ENCODE measurements around the gene ZSCAN31.

DNA sequence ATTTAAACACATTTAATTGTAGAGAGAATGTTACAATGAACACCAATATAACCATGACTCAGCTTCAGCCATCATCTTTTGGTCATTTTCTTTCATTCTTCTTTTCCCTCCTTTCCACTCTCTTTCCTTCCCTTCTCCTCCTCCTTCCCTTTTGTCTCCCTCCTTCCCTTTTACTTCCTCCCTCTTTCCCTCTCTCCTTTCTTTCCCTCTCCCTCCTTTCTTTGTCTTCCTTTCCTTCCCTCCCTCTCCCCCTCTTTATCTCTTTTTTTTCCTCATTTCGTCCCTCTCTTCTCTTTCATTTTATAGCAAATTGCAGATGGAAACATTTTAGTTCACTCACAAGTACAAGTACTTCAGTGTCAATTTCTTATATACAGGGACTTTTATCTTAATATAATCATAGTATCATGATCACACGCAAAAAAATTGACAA, 15.6 kb upstream of the ZSCAN31 start:
- TF ChIP-seq, protein P1, sequence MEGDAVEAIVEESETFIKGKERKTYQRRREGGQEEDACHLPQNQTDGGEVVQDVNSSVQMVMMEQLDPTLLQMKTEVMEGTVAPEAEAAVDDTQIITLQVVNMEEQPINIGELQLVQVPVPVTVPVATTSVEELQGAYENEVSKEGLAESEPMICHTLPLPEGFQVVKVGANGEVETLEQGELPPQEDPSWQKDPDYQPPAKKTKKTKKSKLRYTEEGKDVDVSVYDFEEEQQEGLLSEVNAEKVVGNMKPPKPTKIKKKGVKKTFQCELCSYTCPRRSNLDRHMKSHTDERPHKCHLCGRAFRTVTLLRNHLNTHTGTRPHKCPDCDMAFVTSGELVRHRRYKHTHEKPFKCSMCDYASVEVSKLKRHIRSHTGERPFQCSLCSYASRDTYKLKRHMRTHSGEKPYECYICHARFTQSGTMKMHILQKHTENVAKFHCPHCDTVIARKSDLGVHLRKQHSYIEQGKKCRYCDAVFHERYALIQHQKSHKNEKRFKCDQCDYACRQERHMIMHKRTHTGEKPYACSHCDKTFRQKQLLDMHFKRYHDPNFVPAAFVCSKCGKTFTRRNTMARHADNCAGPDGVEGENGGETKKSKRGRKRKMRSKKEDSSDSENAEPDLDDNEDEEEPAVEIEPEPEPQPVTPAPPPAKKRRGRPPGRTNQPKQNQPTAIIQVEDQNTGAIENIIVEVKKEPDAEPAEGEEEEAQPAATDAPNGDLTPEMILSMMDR (IDR thresholded peaks at IDR 0.05 in 2 of 3, conservative IDR thresholded peaks at IDR 0.05 in 1 of 3; ENCODE audit: borderline replicate concordance in 1 of 3, insufficient read depth in 1 of 3, low read depth in 2 of 3, low read length in 2 of 3): no peak
- TF ChIP-seq, protein P2, sequence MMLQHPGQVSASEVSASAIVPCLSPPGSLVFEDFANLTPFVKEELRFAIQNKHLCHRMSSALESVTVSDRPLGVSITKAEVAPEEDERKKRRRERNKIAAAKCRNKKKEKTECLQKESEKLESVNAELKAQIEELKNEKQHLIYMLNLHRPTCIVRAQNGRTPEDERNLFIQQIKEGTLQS (IDR thresholded peaks at IDR 0.05): no peak
- TF ChIP-seq EZH2 (IDR thresholded peaks at IDR 0.05): no peak
- no peak for TF ChIP-seq POLR2A (IDR thresholded peaks at IDR 0.05; ENCODE audit: borderline replicate concordance, extremely low read depth, insufficient read depth, insufficient read length)
- TF ChIP-seq TCF7L2 (IDR thresholded peaks at IDR 0.05; ENCODE audit: borderline replicate concordance, extremely low read depth, insufficient read depth, insufficient read length): no peak
- TF ChIP-seq EGR1 (IDR thresholded peaks at IDR 0.05; ENCODE audit: low read depth): no peak
- TF ChIP-seq ELF1 (IDR thresholded peaks at IDR 0.05; ENCODE audit: borderline replicate concordance, low read depth): no peak
- TF ChIP-seq, protein P3, sequence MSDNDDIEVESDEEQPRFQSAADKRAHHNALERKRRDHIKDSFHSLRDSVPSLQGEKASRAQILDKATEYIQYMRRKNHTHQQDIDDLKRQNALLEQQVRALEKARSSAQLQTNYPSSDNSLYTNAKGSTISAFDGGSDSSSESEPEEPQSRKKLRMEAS (IDR thresholded peaks at IDR 0.05): no peak
- no peak for TF ChIP-seq RAD21 (IDR thresholded peaks at IDR 0.05; ENCODE audit: low read depth)
- no peak for TF ChIP-seq SIN3A (IDR thresholded peaks at IDR 0.05; ENCODE audit: low read depth)
- no peak for TF ChIP-seq FOSL1 (IDR thresholded peaks at IDR 0.05; ENCODE audit: low read depth)
- no peak for TF ChIP-seq POLR2AphosphoS5 (IDR thresholded peaks at IDR 0.05; ENCODE audit: low read depth, low read length)
- TF ChIP-seq SRF (IDR thresholded peaks at IDR 0.05; ENCODE audit: low read depth): no peak
